Right lobe of liver (tissue), 4 donors: Measurements from ENCODE around the gene APRT.

ENCODE experiments used
- CTCF ChIP-seq, 4 donors: fragments of 200-600 bp in 3 of 4; fragments of 450-650 bp in 1 of 4; IDR thresholded peaks; one replicate each; pipeline versions ENCODE4 v1.5.1 to v1.8.0; 2016 to 2022; ENCODE audit warnings: antibody characterized with exemption in 4 of 4, mild to moderate bottlenecking in 2 of 4
- POLR2A ChIP-seq: fragments of 450-650 bp; IDR thresholded peaks from one replicate; pipeline ENCODE4 v1.6.1; 2017; ENCODE audit warnings: antibody characterized with exemption, mild to moderate bottlenecking
- donor health status: DM: no; HTN: no; CAD: no.
- donor health status: DM: no; HTN: no; CAD: no.
- donor health status: DM: no; HTN: yes; CAD: no.

- TF ChIP-seq POLR2A = peak; percentile 67
- no peak for TF ChIP-seq CTCF (IDR thresholded peaks at IDR 0.05)
Measured at GRCh38 chr16:88803264-88803987, 8.3 kb downstream of the APRT start, which contains the start of gene CDT1.
